T-cell (primary cell): ENCODE data around the gene GFRA1. TPM values are rescaled to one million over a fixed set of nuclear protein-coding genes. Genes with fewer than 3 reads are reported as not detected.

Experiments
- ATAC-seq, 4 experiments: fragments of 200-7000 bp in 3 of 4; fragments of 150-1000 bp in 1 of 4; cut with Tn5 transposase; replicated peaks in 1 of 4; 1 replicate in 3 of 4; 2 replicates in 1 of 4; pipeline ENCODE4 v1.10.0; 2021; ENCODE audit warnings: moderate library complexity in 3 of 4, mild to moderate bottlenecking in 2 of 4, moderate number of reproducible peaks in 1 of 4
- CTCF ChIA-PET, 2 donors: fragments of 300-600 bp; sonication (Branson Sonifier 250); formaldehyde crosslinking; loops; one replicate each; lab custom pipeline; 2022; ENCODE audit warnings: antibody characterized with exemption in 2 of 2; lab: Charles Lee
- POLR2A ChIA-PET, 2 donors: fragments of 300-600 bp; sonication (Branson Sonifier 250); formaldehyde crosslinking; loops; one replicate each; lab custom pipeline; 2022; ENCODE audit warnings: antibody characterized with exemption in 2 of 2; lab: Charles Lee
- DNase-seq, 35 experiments: peaks; one replicate each; pipeline versions ENCODE4 v3.0.0 to v3.0.0-alpha.2; 2013 to 2023
- H3K27ac ChIP-seq: one replicate; pipeline ENCODE4 v1.5.1; 2013; ENCODE audit warnings: low read length
- H3K27me3 ChIP-seq, 2 experiments: replicated peaks in 1 of 2; 1 replicate in 1 of 2; 2 replicates in 1 of 2; pipeline versions ENCODE4 v1.6.1 to v1.7.0; 2013; ENCODE audit warnings: low read length in 1 of 2, mixed read lengths in 1 of 2; ENCODE audit not compliant: control insufficient read depth in 2 of 2, insufficient read depth in 2 of 2; ENCODE audit errors: extremely low read depth in 1 of 2
- H3K36me3 ChIP-seq, 2 donors: 1 replicate in 1 of 2; 2 replicates in 1 of 2; pipeline versions ENCODE4 v1.6.1 to v1.7.0; 2013; ENCODE audit warnings: low read length in 1 of 2; ENCODE audit not compliant: control insufficient read depth in 2 of 2, insufficient read depth in 1 of 2; ENCODE audit errors: extremely low read depth in 1 of 2
- H3K4me1 ChIP-seq, 2 experiments: 1 replicate in 1 of 2; 2 replicates in 1 of 2; pipeline versions ENCODE4 v1.6.1 to v1.7.0; 2013; ENCODE audit warnings: low read length in 2 of 2, mixed read lengths in 1 of 2; ENCODE audit not compliant: insufficient read depth in 2 of 2, control insufficient read depth in 1 of 2; ENCODE audit errors: extremely low read depth in 1 of 2
- H3K4me3 ChIP-seq, 2 donors: 1 replicate in 1 of 2; 2 replicates in 1 of 2; pipeline versions ENCODE4 v1.5.1 to v1.7.0; 2013; ENCODE audit warnings: mild to moderate bottlenecking in 2 of 2, low read length in 1 of 2, moderate library complexity in 1 of 2; ENCODE audit not compliant: control insufficient read depth in 1 of 2; ENCODE audit errors: extremely low read depth in 1 of 2
- H3K9me3 ChIP-seq: 2 replicates; pipeline ENCODE4 v1.7.0; 2013
- H3K27ac Mint-ChIP-seq, 2 donors: one replicate each; pipeline ENCODE4 v1.8.0; 2020 to 2021; ENCODE audit warnings: mild to moderate bottlenecking in 2 of 2, mixed read lengths in 2 of 2
- H3K27me3 Mint-ChIP-seq, 2 donors: one replicate each; pipeline ENCODE4 v1.8.0; 2021 to 2022; ENCODE audit warnings: mixed read lengths in 2 of 2
- H3K36me3 Mint-ChIP-seq: one replicate; pipeline ENCODE4 v1.8.0; 2021; ENCODE audit warnings: mixed read lengths
- H3K4me1 Mint-ChIP-seq, 3 donors: one replicate each; pipeline ENCODE4 v1.8.0; 2020 to 2022; ENCODE audit warnings: mixed read lengths in 3 of 3, mild to moderate bottlenecking in 1 of 3
- H3K4me3 Mint-ChIP-seq, 3 donors: one replicate each; pipeline ENCODE4 v1.8.0; 2020 to 2022; ENCODE audit warnings: mild to moderate bottlenecking in 3 of 3, mixed read lengths in 3 of 3, moderate library complexity in 3 of 3
- H3K9me3 Mint-ChIP-seq, 3 donors: one replicate each; pipeline ENCODE4 v1.8.0; 2020 to 2022; ENCODE audit warnings: mixed read lengths in 3 of 3
- WGBS: methylation state at CpG from one replicate; pipeline ENCODE4 v1.1.5; 2013; ENCODE audit warnings: missing lambda C conversion rate; ENCODE audit not compliant: insufficient coverage; 5-methylcytosine and 5-hydroxymethylcytosine counted together
- total RNA-seq, 35 experiments: library from RNA in 6 of 35; stranded (reverse) in 6 of 35; fragments of 120-200 nt in 1 of 35; gene quantifications; one replicate each; pipeline versions ENCODE4 v1.2.1 to v1.2.4 and lab custom pipeline; 2013 to 2026

Gene GFRA1
- total RNA-seq, 5 donors from 2014 or later (not counting 1 experiment from before 2014, with no cell fraction given): 0.03 to 0.25 (median 0.20) TPM; not detected in 2

GRCh38 chr10:116195583-116195982 is 77.4 kb downstream of the GFRA1 start:
- Mint-ChIP-seq H3K9me3 (peaks cover 2 to 22% (median 10%) of the 10 kb centered on the region in 3 donors), H3K27ac (no peak overlapping the region), H3K4me3 (no peak overlapping the region), H3K27me3 (no peaks in the 10 kb centered on the region), H3K36me3 (no peaks in the 10 kb centered on the region), H3K4me1 (no peaks in the 10 kb centered on the region)
- Histone ChIP-seq H3K27ac (no peak overlapping the region), H3K27me3 (no peaks in the 10 kb centered on the region), H3K9me3 (no peaks in the 10 kb centered on the region), H3K36me3 (no peaks in the 10 kb centered on the region), H3K4me1 (no peaks in the 10 kb centered on the region), H3K4me3 (no peak overlapping the region)
- no peak for DNase-seq
- POLR2A ChIA-PET: no interaction called here
- WGBS: 94% methylated on average over 3 of the region's 4 CpGs
- CTCF ChIA-PET: no interaction called here
- no peak for ATAC-seq

GRCh38 chr10:116195039-116195438 is 78.0 kb downstream of the GFRA1 start:
- Histone ChIP-seq H3K27me3 (no peaks in the 10 kb centered on the region), H3K4me3 (no peak overlapping the region), H3K4me1 (no peaks in the 10 kb centered on the region), H3K27ac (no peak overlapping the region), H3K9me3 (no peaks in the 10 kb centered on the region), H3K36me3 (no peaks in the 10 kb centered on the region)
- Mint-ChIP-seq H3K9me3 (peaks cover 6 to 18% (median 10%) of the 10 kb centered on the region in 3 donors), H3K27ac (no peak overlapping the region), H3K36me3 (no peaks in the 10 kb centered on the region), H3K4me3 (no peak overlapping the region), H3K4me1 (no peaks in the 10 kb centered on the region), H3K27me3 (no peaks in the 10 kb centered on the region)
- ChIA-PET POLR2A (no interaction called here), CTCF (interaction anchor here in 1 of 2 donors (0.6 kb wide), 1 partner anchor 76 kb away, joined by 3 read pairs; no protein-coding TSS in a partner anchor)
- ATAC-seq: no peak
- no peak for DNase-seq
- 100% methylated on average over 1 of the region's 2 CpGs for WGBS

GRCh38 chr10:116194061-116194460 is 78.9 kb downstream of the GFRA1 start:
- CTCF ChIA-PET: no interaction called here
- no peak overlapping the region for H3K4me3 Mint-ChIP-seq
- H3K27me3 Mint-ChIP-seq: no peaks in the 10 kb centered on the region
- ATAC-seq (no peak), DNase-seq (no peak)
- H3K36me3 ChIP-seq: no peaks in the 10 kb centered on the region
- no peaks in the 10 kb centered on the region for H3K4me1 Mint-ChIP-seq
- no peaks in the 10 kb centered on the region for H3K36me3 Mint-ChIP-seq
- peaks cover 6 to 18% (median 10%) of the 10 kb centered on the region in 3 donors for H3K9me3 Mint-ChIP-seq
- no peak overlapping the region for H3K27ac ChIP-seq
- no peaks in the 10 kb centered on the region for H3K27me3 ChIP-seq
- no CpG with 5 or more reads among the region's 1 CpG for WGBS
- H3K9me3 ChIP-seq: no peaks in the 10 kb centered on the region
- H3K4me1 ChIP-seq: no peaks in the 10 kb centered on the region
- no peak overlapping the region for H3K27ac Mint-ChIP-seq
- POLR2A ChIA-PET: no interaction called here
- no peak overlapping the region for H3K4me3 ChIP-seq

- WGBS: no CpG with 5 or more reads among the region's 2 CpGs
- Histone ChIP-seq H3K36me3 (no peaks in the 10 kb centered on the region), H3K27me3 (no peaks in the 10 kb centered on the region), H3K27ac (no peak overlapping the region), H3K4me1 (no peaks in the 10 kb centered on the region), H3K4me3 (no peak overlapping the region), H3K9me3 (no peaks in the 10 kb centered on the region)
- ChIA-PET POLR2A (no interaction called here), CTCF (no interaction called here)
- Mint-ChIP-seq H3K4me3 (no peak overlapping the region), H3K36me3 (no peaks in the 10 kb centered on the region), H3K9me3 (peaks cover 6 to 18% (median 10%) of the 10 kb centered on the region in 3 donors), H3K4me1 (no peaks in the 10 kb centered on the region), H3K27ac (no peak overlapping the region), H3K27me3 (no peaks in the 10 kb centered on the region)
- no peak for DNase-seq
- ATAC-seq: no peak
These were observed 82.1 kb downstream of the GFRA1 start for GRCh38 chr10:116190883-116191282.

- H3K27me3 ChIP-seq: no peaks in the 10 kb centered on the region
- Mint-ChIP-seq H3K4me3 (no peak overlapping the region), H3K27ac (no peak overlapping the region), H3K9me3 (peaks cover 0 to 10% (median 0%) of the 10 kb centered on the region in 3 donors), H3K36me3 (no peaks in the 10 kb centered on the region), H3K27me3 (no peaks in the 10 kb centered on the region), H3K4me1 (no peaks in the 10 kb centered on the region)
- no peaks in the 10 kb centered on the region for H3K36me3 ChIP-seq
- H3K4me3 ChIP-seq: no peak overlapping the region
- no peaks in the 10 kb centered on the region for H3K9me3 ChIP-seq
- DNase-seq (no peak), ATAC-seq (no peak)
- CTCF ChIA-PET: no interaction called here
- no peak overlapping the region for H3K27ac ChIP-seq
- H3K4me1 ChIP-seq: no peaks in the 10 kb centered on the region
- POLR2A ChIA-PET: no interaction called here
- whole genome bisulfite sequencing: 64% methylated on average over 3 of the region's 6 CpGs
These were observed 86.7 kb downstream of the GFRA1 start for GRCh38 chr10:116186273-116186672.

GRCh38 chr10:116185199-116185867 is 87.7 kb downstream of the GFRA1 start:
- CTCF ChIA-PET: no interaction called here
- Histone ChIP-seq H3K9me3 (no peaks in the 10 kb centered on the region), H3K27ac (no peak overlapping the region), H3K27me3 (no peaks in the 10 kb centered on the region), H3K36me3 (no peaks in the 10 kb centered on the region), H3K4me1 (no peaks in the 10 kb centered on the region), H3K4me3 (no peak overlapping the region)
- Mint-ChIP-seq H3K27me3 (no peaks in the 10 kb centered on the region), H3K36me3 (no peaks in the 10 kb centered on the region), H3K27ac (no peak overlapping the region), H3K4me3 (no peak overlapping the region), H3K9me3 (peaks cover 0 to 6% (median 0%) of the 10 kb centered on the region in 3 donors), H3K4me1 (no peaks in the 10 kb centered on the region)
- ATAC-seq (no peak), DNase-seq (no peak)
- WGBS: 78% methylated on average over 5 of the region's 7 CpGs
- POLR2A ChIA-PET: no interaction called here

- ChIA-PET CTCF (no interaction called here), POLR2A (no interaction called here)
- no peaks in the 10 kb centered on the region for H3K36me3 ChIP-seq
These were observed 88.6 kb downstream of the GFRA1 start for GRCh38 chr10:116184512-116184794.

More at GRCh38 chr10:116184512-116184794, 88.6 kb downstream of the GFRA1 start:
- Mint-ChIP-seq H3K4me1 (no peaks in the 10 kb centered on the region), H3K4me3 (no peak overlapping the region), H3K27me3 (no peaks in the 10 kb centered on the region), H3K9me3 (peaks cover 0 to 5% (median 0%) of the 10 kb centered on the region in 3 donors), H3K36me3 (no peaks in the 10 kb centered on the region), H3K27ac (no peak overlapping the region)
- no peak overlapping the region for H3K4me3 ChIP-seq
- no peaks in the 10 kb centered on the region for H3K4me1 ChIP-seq
- H3K9me3 ChIP-seq: no peaks in the 10 kb centered on the region
- H3K27ac ChIP-seq: no peak overlapping the region
- WGBS: 66% methylated on average over 2 of the region's 3 CpGs
- ATAC-seq: no peak
- DNase-seq: no peak
- H3K27me3 ChIP-seq: no peaks in the 10 kb centered on the region
